HG02571 (cell line): ENCODE results near the gene MRPS11.
"Not testable (repeated sequence)": the region's sequence is repeated elsewhere in the genome, so short reads cannot be mapped to it uniquely, and the experiment has no call there.

ENCODE experiments used
- ATAC-seq: cut with Tn5 transposase; IDR thresholded peaks from one replicate; pipeline ENCODE4 v1.9.1; 2021; ENCODE audit warnings: mild to moderate bottlenecking, moderate library complexity; ENCODE audit not compliant: unreplicated experiment

MRPS11 gene

GRCh38 chr15:88454867-88455810 lies 12.4 kb upstream of the MRPS11 start:
- ATAC-seq: peak; percentile 73

- ATAC-seq: no peak
Measured at GRCh38 chr15:88456733-88457132, 10.8 kb upstream of the MRPS11 start.

- ATAC-seq: no peak
Measured at GRCh38 chr15:88463870-88464532, 3.5 kb upstream of the MRPS11 start.

DNA sequence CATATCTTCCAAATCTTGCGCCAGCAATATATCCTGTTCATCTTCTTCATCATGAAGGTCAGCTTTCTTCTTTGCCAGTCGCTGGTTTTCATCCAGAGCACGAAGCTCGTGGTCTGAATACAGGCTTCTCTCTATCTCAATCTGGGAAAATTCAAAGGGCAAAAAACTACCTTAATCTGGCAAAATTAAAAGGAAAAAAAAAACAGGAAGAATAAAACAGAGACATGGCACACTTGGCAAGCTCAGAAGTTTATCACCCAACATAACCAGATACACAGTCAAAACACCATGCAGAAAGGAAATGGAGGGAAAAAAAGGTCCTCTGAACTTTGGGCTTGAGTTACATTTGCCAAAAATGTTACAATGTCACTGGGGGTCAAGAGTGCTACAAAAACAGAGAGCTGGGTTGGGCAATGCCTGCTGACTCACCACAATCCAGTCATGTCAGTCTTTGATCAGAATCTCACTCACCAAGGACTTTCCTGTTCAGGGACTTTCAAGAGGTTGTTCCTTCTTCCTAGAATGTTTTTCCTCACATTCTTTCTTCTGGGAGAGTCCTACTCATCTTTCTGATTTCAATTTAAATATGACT lies 1.8 kb upstream of the MRPS11 start:
- ATAC-seq: no peak

- ATAC-seq: no peak
Measured at GRCh38 chr15:88467935-88468528, 524 bp downstream of the MRPS11 start.

- ATAC-seq: not testable (repeated sequence)
Measured at GRCh38 chr15:88468721-88469120, 1.2 kb downstream of the MRPS11 start.

DNA sequence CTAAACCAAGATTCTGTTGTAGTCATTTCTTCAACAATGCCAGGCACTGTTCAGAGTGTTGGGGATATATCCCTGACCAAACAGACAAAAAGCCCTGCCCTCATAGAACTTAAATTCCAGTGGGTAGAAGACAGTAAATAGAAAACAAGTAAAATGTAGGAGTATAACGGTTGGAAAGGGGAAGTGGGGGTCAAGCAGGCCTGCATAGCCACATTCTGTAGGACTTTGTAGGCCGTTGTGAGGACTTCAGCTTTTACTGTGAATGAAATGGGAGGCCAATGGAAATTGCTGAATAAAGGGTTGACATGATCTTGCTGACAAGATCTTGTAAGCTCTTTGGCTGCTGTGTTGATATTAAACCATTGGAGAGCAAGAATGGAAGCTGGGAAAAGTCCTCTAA lies 1.8 kb downstream of the MRPS11 start:
- ATAC-seq: no peak

DNA sequence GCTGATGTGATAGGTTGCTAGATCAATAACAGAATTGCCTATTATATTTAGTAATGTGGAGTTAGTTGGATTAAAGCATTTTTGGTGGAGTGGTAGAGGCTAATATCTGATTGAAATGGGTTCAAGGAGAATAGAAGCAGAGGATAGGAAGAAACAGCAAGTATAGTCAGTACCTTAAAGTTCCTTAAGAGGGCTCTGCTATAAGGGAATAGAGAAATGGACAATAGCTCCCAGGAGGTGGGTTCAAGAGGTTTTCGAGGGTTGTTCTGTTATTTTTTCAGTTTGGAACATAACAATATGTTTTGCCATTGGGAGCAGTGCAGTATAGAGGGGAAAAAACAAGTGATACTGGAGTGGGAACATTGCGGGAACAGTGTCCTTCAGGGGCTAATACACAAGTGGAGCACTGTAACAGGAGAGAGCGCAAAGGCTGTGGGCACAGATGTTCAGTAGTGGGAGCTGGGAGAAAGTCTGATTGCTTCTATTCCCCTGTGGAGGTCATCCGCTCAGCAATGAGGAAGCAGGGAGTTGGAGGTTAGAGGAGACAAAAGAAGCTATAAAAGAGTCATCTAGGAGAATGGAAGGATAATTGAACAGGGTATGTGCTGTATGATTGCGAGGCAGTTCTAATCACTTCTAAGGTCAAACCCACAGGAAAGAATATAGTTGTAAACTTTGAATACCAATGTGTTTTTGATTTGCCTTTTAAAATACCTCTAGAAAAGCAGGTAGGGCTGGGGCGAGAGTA lies 3.3 kb downstream of the MRPS11 start:
- ATAC-seq: no peak

DNA sequence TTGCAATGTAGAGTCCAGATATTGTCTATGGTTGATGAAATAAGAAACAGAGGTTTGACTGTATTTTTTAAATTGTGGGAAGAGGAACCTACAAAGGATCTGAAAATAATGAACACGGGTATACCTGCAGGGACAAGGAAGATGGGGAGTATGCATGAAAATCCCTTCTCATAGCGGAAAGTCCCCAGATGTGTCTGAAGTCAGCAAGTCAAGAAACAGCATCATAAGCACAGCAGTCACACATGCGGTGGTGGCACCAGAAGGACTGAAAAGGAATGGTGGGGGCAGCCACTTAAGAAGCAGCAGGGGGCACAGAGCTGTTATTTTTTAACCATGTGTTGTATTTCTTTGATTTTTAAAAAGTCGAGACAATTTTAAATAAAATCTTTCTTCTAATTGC lies 4.7 kb downstream of the MRPS11 start:
- ATAC-seq: no peak

DNA sequence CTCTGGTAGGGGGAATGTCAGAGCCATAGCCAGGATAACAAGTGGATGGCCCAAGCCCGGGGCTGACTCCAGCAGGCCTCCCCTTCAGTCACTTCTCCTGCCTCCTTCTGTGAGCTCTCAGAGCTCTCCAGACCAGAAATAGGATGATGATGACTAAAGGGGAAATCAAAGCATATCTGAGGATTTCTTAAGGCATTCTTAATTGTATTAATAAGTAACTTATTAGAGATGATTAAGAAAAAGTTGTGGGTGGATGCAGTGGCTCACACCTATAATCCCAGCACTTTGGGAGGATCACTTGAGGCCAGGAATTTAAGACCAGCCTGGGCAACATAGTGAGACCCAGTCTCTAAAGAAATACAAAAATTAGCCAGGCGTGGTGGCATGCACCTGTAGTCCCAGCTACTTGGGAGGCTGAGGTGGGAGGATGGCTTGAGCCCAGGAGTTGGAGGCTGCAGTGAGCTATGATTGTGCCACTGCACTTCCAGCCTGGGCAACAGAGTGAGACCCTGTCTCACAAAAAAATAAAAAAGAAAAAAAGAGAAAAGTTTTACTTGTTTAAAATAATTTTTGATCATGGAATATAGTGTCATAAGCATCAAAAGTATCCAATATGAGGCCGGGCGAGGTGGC lies 6.3 kb downstream of the MRPS11 start:
- ATAC-seq: not testable (repeated sequence)

DNA sequence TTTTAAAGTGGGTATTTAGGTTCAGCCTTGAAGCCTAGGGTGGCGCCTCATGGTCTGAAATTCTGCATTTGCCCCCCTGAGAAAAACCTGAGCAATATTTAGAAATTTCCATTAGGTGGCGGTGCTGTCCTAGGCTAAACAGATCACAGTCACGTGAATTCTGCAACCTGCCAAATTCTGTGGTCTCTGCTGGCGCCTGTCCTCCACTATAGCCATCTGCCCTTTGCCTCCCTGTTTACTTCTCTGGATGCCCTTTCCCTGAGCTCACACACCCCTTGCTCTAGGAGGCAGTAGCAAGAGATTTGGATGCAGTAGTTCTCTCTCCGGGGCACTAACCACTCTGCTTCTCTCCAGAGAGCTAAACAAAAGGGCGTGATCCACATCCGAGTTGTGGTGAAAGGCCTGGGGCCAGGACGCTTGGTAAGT lies 9.1 kb downstream of the MRPS11 start:
- no peak for ATAC-seq

- ATAC-seq: no peak
Measured at GRCh38 chr15:88477126-88477525, 9.6 kb downstream of the MRPS11 start.

- ATAC-seq: no peak
Measured at GRCh38 chr15:88477904-88478303, 10.4 kb downstream of the MRPS11 start.

DNA sequence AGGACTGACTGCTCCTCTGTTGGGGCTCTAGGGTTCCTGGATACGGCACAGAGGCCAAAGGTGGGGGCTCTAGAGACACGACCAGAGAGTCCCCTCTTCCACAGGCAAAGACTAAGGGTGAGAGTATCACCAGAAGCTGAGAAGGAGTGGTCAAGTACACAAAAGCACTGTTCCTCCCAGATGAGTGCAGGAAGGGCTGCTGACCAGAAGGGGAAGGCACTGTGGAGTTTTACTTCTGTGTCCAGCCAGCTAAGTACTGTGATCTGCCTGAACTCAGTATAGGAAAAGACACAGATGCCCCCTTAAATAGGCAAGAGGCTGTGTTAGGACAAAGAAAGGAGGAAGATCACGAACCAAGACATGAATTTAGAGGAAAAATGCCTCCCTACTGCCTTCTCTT lies 11.7 kb downstream of the MRPS11 start:
- ATAC-seq: no peak

- ATAC-seq: no peak
Measured at GRCh38 chr15:88480981-88481380, 13.5 kb downstream of the MRPS11 start.

DNA sequence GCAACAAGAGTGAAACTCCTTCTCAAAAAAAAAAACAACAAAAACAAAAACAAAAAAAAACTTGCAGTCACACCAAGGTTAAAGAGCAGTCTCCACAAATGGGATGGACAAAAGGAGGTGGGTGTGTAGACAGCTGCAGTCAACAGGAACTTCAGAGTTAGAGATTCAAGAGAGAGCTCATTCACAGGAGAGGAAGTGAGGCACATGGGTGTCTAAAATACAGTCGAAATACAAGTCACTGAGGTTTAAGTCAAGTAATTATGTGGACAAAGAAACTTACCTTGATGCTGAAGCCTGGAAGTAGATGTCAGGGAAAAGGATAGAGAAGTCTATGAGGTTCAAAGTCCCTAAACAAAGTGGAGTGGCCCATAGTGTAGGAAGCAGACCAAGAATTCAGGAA lies 14.8 kb downstream of the MRPS11 start:
- no peak for ATAC-seq

DNA sequence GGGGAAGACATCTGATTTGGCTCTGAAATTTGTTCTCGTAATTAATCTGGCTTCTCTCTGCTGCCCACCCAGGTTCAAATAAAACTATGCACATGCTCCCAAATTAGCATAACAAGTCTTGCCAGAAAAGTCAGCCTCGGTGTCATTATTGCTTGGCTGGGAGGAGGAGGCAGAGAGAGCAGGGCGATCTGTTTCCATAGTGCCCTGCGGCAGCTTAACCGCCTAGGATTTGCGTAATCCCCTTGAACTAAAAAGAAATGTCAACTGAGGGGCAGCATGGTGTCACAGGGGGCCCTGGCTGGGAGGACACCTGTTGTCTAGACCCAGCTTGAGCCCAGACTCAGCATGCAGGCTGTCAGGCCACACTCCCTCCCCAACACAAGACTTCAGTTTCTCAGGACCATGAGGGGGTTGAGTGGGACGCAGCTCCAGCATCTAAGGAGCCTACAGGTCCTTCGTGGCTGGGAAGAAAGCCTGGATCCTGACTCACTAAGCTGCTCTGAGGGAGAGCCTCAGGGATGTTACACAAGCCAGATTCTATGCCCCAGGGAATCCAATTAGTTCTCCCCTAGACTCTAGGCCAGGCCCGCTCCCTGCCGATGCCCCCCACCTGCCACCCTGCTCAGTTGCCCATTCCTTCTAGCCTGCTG lies 17.3 kb downstream of the MRPS11 start:
- no peak for ATAC-seq

GRCh38 chr15:88487178-88487795 lies 19.8 kb downstream of the MRPS11 start:
- ATAC-seq: no peak

DNA sequence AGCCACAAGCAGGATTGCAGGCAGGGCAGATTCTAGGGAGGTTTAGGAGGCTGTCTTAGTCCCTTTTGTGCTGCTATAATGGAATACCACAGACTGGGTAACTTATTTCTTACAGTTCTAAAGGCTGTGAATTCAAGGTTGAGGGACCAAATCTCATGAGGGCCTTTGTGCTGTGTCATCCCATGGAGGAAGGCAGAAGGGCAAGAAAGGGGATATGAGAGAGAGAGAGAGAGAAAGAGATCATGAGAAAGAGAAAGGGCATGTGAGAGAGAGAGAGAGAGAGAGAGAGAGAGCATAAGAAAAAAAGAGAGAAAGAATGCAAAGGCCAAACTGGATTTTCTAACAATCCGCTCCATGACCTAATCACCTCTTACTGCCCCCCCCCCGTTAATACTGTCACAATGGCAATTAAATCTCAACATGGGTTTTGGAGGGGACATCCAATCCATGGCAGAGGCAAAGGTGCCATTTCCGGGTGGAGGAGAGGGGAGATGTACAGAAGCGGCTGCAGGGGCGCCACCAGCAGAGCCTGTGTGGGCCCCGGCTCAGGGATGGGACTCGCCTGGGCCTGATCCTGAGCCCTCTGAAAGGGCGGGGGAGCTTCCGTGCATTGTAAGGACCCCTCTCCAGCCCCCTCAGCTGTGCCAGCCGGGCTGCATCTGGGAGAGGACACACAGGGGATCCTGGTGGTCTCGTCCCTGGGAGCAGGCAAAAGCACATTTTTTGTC lies 20.5 kb downstream of the MRPS11 start:
- ATAC-seq: no peak
